HEK293T (cell line): ENCODE data around the gene DES.

ENCODE experiments used
- ARNT ChIP-seq: fragments of 450-650 bp; IDR thresholded peaks from 2 replicates; pipeline ENCODE4 v1.6.1; 2017; ENCODE audit warnings: mild to moderate bottlenecking
- CTBP1 ChIP-seq: fragments of 450-650 bp; IDR thresholded peaks from 2 replicates; pipeline ENCODE4 v1.6.1; 2016; ENCODE audit warnings: borderline replicate concordance
- ELF4 ChIP-seq: fragments of 450-650 bp; IDR thresholded peaks from 2 replicates; pipeline ENCODE4 v1.6.1; 2017; ENCODE audit warnings: antibody characterized with exemption
- FOXA1 ChIP-seq: fragments of 450-650 bp; IDR thresholded peaks from 2 replicates; pipeline ENCODE4 v1.6.1; 2016; ENCODE audit warnings: mild to moderate bottlenecking
- FOXK2 ChIP-seq: fragments of 450-650 bp; IDR thresholded peaks from 2 replicates; pipeline ENCODE4 v1.6.1; 2016; ENCODE audit warnings: mild to moderate bottlenecking
- FOXM1 ChIP-seq: fragments of 450-650 bp; IDR thresholded peaks from 2 replicates; pipeline ENCODE4 v1.6.1; 2017; ENCODE audit warnings: mild to moderate bottlenecking, borderline replicate concordance
- LEF1 ChIP-seq: fragments of 450-650 bp; IDR thresholded peaks from 2 replicates; pipeline ENCODE4 v1.6.1; 2017; ENCODE audit warnings: mild to moderate bottlenecking, borderline replicate concordance
- NFRKB ChIP-seq: fragments of 450-650 bp; IDR thresholded peaks from 2 replicates; pipeline ENCODE4 v1.6.1; 2016; ENCODE audit warnings: mild to moderate bottlenecking, moderate library complexity
- PKNOX1 ChIP-seq: fragments of 450-650 bp; IDR thresholded peaks from 2 replicates; pipeline ENCODE4 v1.6.1; 2016
- SP1 ChIP-seq: fragments of 450-650 bp; IDR thresholded peaks from 2 replicates; pipeline ENCODE4 v1.6.1; 2017
- SUZ12 ChIP-seq: fragments of 450-650 bp; IDR thresholded peaks from 2 replicates; pipeline ENCODE4 v1.6.1; 2016; ENCODE audit warnings: mild to moderate bottlenecking
- TARDBP ChIP-seq: fragments of 450-650 bp; IDR thresholded peaks from 2 replicates; pipeline ENCODE4 v1.6.1; 2016
- ZNF384 ChIP-seq: fragments of 450-650 bp; IDR thresholded peaks from 2 replicates; pipeline ENCODE4 v1.6.1; 2016

- no peak for TF ChIP-seq PKNOX1
- no peak for TF ChIP-seq ELF4
- TF ChIP-seq FOXA1: no peak
- TF ChIP-seq ARNT: no peak
- TF ChIP-seq SP1: no peak
- TF ChIP-seq NFRKB: no peak
- no peak for TF ChIP-seq FOXM1
- TF ChIP-seq CTBP1: no peak
- no peak for TF ChIP-seq SUZ12
- no peak for TF ChIP-seq TARDBP
- TF ChIP-seq LEF1: no peak
- no peak for TF ChIP-seq FOXK2
- TF ChIP-seq ZNF384: no peak
These were observed 41.5 kb downstream of the DES start for GRCh38 chr2:219459460-219460311.
